Hypothalamus (tissue), 51 donors: Measurements from ENCODE around the gene EARS2.
"Not testable (repeated sequence)": the region's sequence is repeated elsewhere in the genome, so short reads cannot be mapped to it uniquely, and the experiment has no call there.

Experiments used
- DNase-seq, 51 donors: peaks; one replicate each; lab custom pipeline; 2025; lab: John Stamatoyannopoulos, UW

Gene EARS2

GRCh38 chr16:23530062-23530461 lies 27.1 kb downstream of the EARS2 start:
- DNase-seq: no peak

- DNase-seq: no peak
Measured at GRCh38 chr16:23528644-23529310, 28.4 kb downstream of the EARS2 start.

- peak in 1 of 51 donors; percentile 13 for DNase-seq
Measured at GRCh38 chr16:23527961-23528643, 29.0 kb downstream of the EARS2 start.

GRCh38 chr16:23524886-23525285 lies 32.3 kb downstream of the EARS2 start:
- DNase-seq: no peak

- no peak for DNase-seq
Measured at GRCh38 chr16:23523876-23524385, 33.2 kb downstream of the EARS2 start.

- DNase-seq: peak in 1 of 51 donors; percentile 6
Measured at GRCh38 chr16:23523321-23523720, 33.8 kb downstream of the EARS2 start.

- DNase-seq: no peak
Measured at GRCh38 chr16:23521965-23522364, 35.2 kb downstream of the EARS2 start.

GRCh38 chr16:23521037-23521743 lies 36.0 kb downstream of the EARS2 start:
- DNase-seq: no peak

GRCh38 chr16:23520500-23520899 lies 36.6 kb downstream of the EARS2 start:
- DNase-seq: no peak

GRCh38 chr16:23519282-23519681 lies 37.9 kb downstream of the EARS2 start:
- DNase-seq: no peak

GRCh38 chr16:23518435-23518891 lies 38.7 kb downstream of the EARS2 start:
- no peak for DNase-seq

- peak in 1 of 51 donors; percentile 10 for DNase-seq
Measured at GRCh38 chr16:23516366-23517137, 40.6 kb downstream of the EARS2 start.

GRCh38 chr16:23515881-23516280 lies 41.3 kb downstream of the EARS2 start:
- DNase-seq: no peak

- no peak for DNase-seq
Measured at GRCh38 chr16:23514381-23515152, 42.6 kb downstream of the EARS2 start.

- no peak for DNase-seq
Measured at GRCh38 chr16:23512168-23512695, 44.9 kb downstream of the EARS2 start.

- DNase-seq: no peak
Measured at GRCh38 chr16:23511731-23512130, 45.4 kb downstream of the EARS2 start.

- DNase-seq: not testable (repeated sequence)
Measured at GRCh38 chr16:23510915-23511270, 46.3 kb downstream of the EARS2 start.

GRCh38 chr16:23510164-23510914 lies 46.8 kb downstream of the EARS2 start, which contains the start of gene GGA2:
Gene GGA2, minus strand, starts transcription at chr16:23510494. Its CDS starts 83 bp downstream, at chr16:23510411.
- peak; percentile 15 to 85 (median 65) for DNase-seq

- peak in 8 of 51 donors; percentile 17 to 54 (median 24) for DNase-seq
Measured at GRCh38 chr16:23509782-23510163, 47.4 kb downstream of the EARS2 start.
